HCT116 (cell line): ENCODE data around the gene ENHO. TPM values are rescaled to one million over a fixed set of nuclear protein-coding genes. Genes with fewer than 3 reads are reported as not detected.
A peak's percentile ranks its signal among the peaks of the same experiment; 100 is the strongest.

Experiments
- ATAC-seq: fragments of 200-7000 bp; cut with Tn5 transposase; 2 replicates; pipeline ENCODE4 v1.9.1; 2020; ENCODE audit warnings: mild to moderate bottlenecking, moderate library complexity
- BruUV-seq: library from RNA; stranded (reverse); fragments of 400-500 nt; replicated peaks from 2 replicates; lab custom pipeline; 2021; lab: Mats Ljungman, UMichigan
- CTCF ChIA-PET: fragments of 300-600 bp; sonication (Branson Sonifier 250); formaldehyde crosslinking; loops from one replicate; lab custom pipeline; 2021; ENCODE audit warnings: antibody characterized with exemption; lab: Charles Lee
- POLR2A ChIA-PET: fragments of 300-600, 350-600 bp; sonication (Branson Sonifier 250); formaldehyde crosslinking; loops from one replicate; lab custom pipeline; 2021; ENCODE audit warnings: antibody characterized with exemption; lab: Charles Lee
- RAD21 ChIA-PET, 2 experiments: fragments of 300-600 bp; sonication (Branson Sonifier 250); formaldehyde crosslinking; loops; one replicate each; lab custom pipeline; 2023; ENCODE audit warnings: low total read pairs in 2 of 2; ENCODE audit not compliant: uncharacterized antibody in 2 of 2, unreplicated experiment in 2 of 2, low non-redundant PET in 1 of 2; lab: Charles Lee
- DNase-seq: peaks from one replicate; pipeline ENCODE4 v3.0.0-alpha.2; 2010; ENCODE audit warnings: low read depth, low spot score
- H2AFZ ChIP-seq: fragments of 200-600 bp; shearing (Covaris generic), sonication (generic); 2 replicates; pipeline ENCODE4 v1.6.1; 2017; ENCODE audit warnings: low read depth, mixed run types, mixed read lengths, antibody characterized with exemption, low read length; ENCODE audit not compliant: poor library complexity, severe bottlenecking
- H3K27ac ChIP-seq: 2 replicates; pipeline ENCODE4 v1.5.1; 2012; ENCODE audit warnings: low read depth, low read length
- H3K27me3 ChIP-seq: fragments of 200-600 bp; sonication (generic); 2 replicates; pipeline ENCODE4 v1.6.1; 2016; ENCODE audit warnings: mixed run types, low read length, mixed read lengths; ENCODE audit not compliant: insufficient read depth
- H3K36me3 ChIP-seq, 2 experiments: fragments of 200-500 bp in 1 of 2; fragments of 200-600 bp in 1 of 2; sonication (Bioruptor generic) in 1 of 2; sonication (generic) in 1 of 2; 2 replicates each; pipeline versions ENCODE4 v1.5.1 to v1.6.1; 2014 to 2016; ENCODE audit warnings: low read length in 2 of 2, inconsistent platforms in 1 of 2, mixed read lengths in 1 of 2, mixed run types in 1 of 2; ENCODE audit not compliant: insufficient read depth in 2 of 2, control insufficient read depth in 1 of 2
- H3K4me1 ChIP-seq, 2 experiments: fragments of 200-600 bp in 1 of 2; sonication (generic) in 1 of 2; 2 replicates each; pipeline versions ENCODE4 v1.5.1 to v1.6.1; 2012 to 2017; ENCODE audit warnings: low read length in 2 of 2, inconsistent platforms in 1 of 2, mild to moderate bottlenecking in 1 of 2, mixed read lengths in 1 of 2, mixed run types in 1 of 2, moderate library complexity in 1 of 2; ENCODE audit not compliant: insufficient read depth in 2 of 2, control insufficient read depth in 1 of 2
- H3K4me2 ChIP-seq: fragments of 200-600 bp; sonication (generic); 2 replicates; pipeline ENCODE4 v1.6.1; 2017; ENCODE audit warnings: mixed run types, low read length, mixed read lengths
- H3K4me3 ChIP-seq, 2 experiments: fragments of 200-600 bp in 1 of 2; sonication (generic) in 1 of 2; replicated peaks in 1 of 2; 2 replicates each; pipeline ENCODE4 v1.5.1; 2011 to 2016; ENCODE audit warnings: low read length in 2 of 2, control low read depth in 1 of 2, low read depth in 1 of 2, mild to moderate bottlenecking in 1 of 2, mixed read lengths in 1 of 2, mixed run types in 1 of 2
- H3K79me2 ChIP-seq: fragments of 200-600 bp; sonication (generic); 2 replicates; pipeline ENCODE4 v1.6.1; 2017; ENCODE audit warnings: mild to moderate bottlenecking, mixed run types, low read length, moderate library complexity, mixed read lengths; ENCODE audit not compliant: insufficient read depth
- H3K9ac ChIP-seq: fragments of 200-600 bp; sonication (generic); 2 replicates; pipeline ENCODE4 v1.6.1; 2016; ENCODE audit warnings: low read length, mixed read lengths
- H3K9me2 ChIP-seq: fragments of 200-600 bp; sonication (generic), shearing (Covaris generic); 2 replicates; pipeline ENCODE4 v1.6.1; 2017; ENCODE audit warnings: mixed run types, mild to moderate bottlenecking, moderate library complexity; ENCODE audit not compliant: insufficient read depth
- H3K9me3 ChIP-seq, 2 experiments: fragments of 200-500 bp in 1 of 2; fragments of 200-600 bp in 1 of 2; sonication (Bioruptor generic) in 1 of 2; sonication (generic) in 1 of 2; 2 replicates each; pipeline ENCODE4 v1.6.1; 2014 to 2017; ENCODE audit warnings: low read length in 2 of 2, mixed read lengths in 2 of 2, inconsistent platforms in 1 of 2, low read depth in 1 of 2, mild to moderate bottlenecking in 1 of 2, mixed run types in 1 of 2, moderate library complexity in 1 of 2; ENCODE audit not compliant: control insufficient read depth in 1 of 2, insufficient read depth in 1 of 2
- H4K20me1 ChIP-seq: fragments of 200-600 bp; sonication (generic), shearing (Covaris generic); 2 replicates; pipeline ENCODE4 v1.6.1; 2017; ENCODE audit warnings: mixed run types, mild to moderate bottlenecking, moderate library complexity; ENCODE audit not compliant: insufficient read depth
- EGR1 ChIP-seq: IDR thresholded peaks from 2 replicates; pipeline ENCODE4 v1.6.1; 2012; ENCODE audit warnings: low read depth
- EZH2 ChIP-seq: fragments of 200-600 bp; sonication (generic); IDR thresholded peaks from 2 replicates; pipeline ENCODE4 v1.6.1; 2017; ENCODE audit warnings: antibody characterized with exemption, mixed run types
- EZH2phosphoT487 ChIP-seq: fragments of 200-600 bp; IDR thresholded peaks from 2 replicates; pipeline ENCODE4 v1.6.1; 2018; ENCODE audit warnings: antibody characterized with exemption, borderline replicate concordance
- POLR2A ChIP-seq: IDR thresholded peaks from 2 replicates; pipeline ENCODE4 v1.7.0; 2011; ENCODE audit warnings: borderline replicate concordance; ENCODE audit not compliant: insufficient read depth, insufficient read length; ENCODE audit errors: extremely low read depth
- intact Hi-C: fragments of 100-400 bp; cut with micrococcal nuclease; formaldehyde crosslinking; loops from 2 replicates; pipeline ENCODE4 v1.10.0; 2022
- total RNA-seq: library from RNA; stranded (reverse); gene quantifications from one replicate; pipeline ENCODE4 v1.2.1, GENCODE V29; 2021; ENCODE audit not compliant: unreplicated experiment
- TF ChIP-seq, protein P1 (sequence below): IDR thresholded peaks from 2 replicates; pipeline ENCODE4 v1.6.1; 2012; ENCODE audit warnings: low read depth
- TF ChIP-seq, protein P2 (sequence below): IDR thresholded peaks from 2 replicates; pipeline ENCODE4 v1.6.1; 2012
- TF ChIP-seq, protein P3 (sequence below): IDR thresholded peaks from 2 replicates; pipeline ENCODE4 v1.6.1; 2011; ENCODE audit warnings: mild to moderate bottlenecking, low read length, moderate library complexity; ENCODE audit not compliant: insufficient replicate concordance; ENCODE audit errors: extremely low read depth

ENHO gene
- total RNA-seq, 1 experiment from 2014 or later = 6.1 TPM

DNA sequence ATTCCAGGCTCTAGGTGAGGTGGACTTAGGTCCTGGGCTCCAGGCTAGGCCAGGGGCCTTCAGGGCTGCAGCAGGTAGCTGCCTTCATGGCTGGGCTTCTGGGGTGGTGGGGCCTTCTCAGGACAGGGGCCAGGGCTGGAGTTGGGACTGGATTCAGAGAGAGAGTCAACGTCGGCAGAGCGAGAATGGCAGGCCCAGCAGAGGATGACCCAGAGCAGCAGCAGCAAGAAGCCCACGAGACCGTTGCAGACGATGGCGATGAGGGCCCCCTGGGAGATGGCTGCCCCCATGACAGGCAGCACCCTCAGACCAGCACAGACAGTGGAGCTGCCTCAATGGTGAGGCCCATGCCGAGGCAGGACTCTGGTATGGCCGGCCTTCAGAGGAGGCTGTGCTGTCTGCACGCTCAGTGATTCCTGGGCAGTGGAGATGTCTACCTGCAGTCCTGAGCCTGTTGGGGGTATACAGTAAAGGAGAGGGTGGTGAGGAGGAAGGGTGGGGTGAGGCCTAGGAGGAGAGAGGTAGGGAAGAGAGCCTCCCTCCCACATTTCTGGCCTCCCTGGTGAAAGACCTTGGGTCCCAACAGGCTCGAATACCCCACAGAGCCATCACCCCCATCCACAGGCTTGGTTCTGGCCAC, 1.3 kb downstream of the ENHO start:
- Histone ChIP-seq H3K36me3 (no peaks in the 10 kb centered on the region), H3K27ac (no peak overlapping the region), H3K9me3 (no peaks in the 10 kb centered on the region), H2AFZ (no peak overlapping the region), H3K9ac (no peak overlapping the region)
- BruUV-seq = no TSS peak
- DNase-seq = no peak
- CTCF ChIA-PET = no interaction called here
- RAD21 ChIA-PET = no interaction called here
- intact Hi-C loops = no loop called here
- TF ChIP-seq POLR2A (no peak), EGR1 (no peak), EZH2 (no peak), EZH2phosphoT487 (no peak)
- TF ChIP-seq, protein P1, sequence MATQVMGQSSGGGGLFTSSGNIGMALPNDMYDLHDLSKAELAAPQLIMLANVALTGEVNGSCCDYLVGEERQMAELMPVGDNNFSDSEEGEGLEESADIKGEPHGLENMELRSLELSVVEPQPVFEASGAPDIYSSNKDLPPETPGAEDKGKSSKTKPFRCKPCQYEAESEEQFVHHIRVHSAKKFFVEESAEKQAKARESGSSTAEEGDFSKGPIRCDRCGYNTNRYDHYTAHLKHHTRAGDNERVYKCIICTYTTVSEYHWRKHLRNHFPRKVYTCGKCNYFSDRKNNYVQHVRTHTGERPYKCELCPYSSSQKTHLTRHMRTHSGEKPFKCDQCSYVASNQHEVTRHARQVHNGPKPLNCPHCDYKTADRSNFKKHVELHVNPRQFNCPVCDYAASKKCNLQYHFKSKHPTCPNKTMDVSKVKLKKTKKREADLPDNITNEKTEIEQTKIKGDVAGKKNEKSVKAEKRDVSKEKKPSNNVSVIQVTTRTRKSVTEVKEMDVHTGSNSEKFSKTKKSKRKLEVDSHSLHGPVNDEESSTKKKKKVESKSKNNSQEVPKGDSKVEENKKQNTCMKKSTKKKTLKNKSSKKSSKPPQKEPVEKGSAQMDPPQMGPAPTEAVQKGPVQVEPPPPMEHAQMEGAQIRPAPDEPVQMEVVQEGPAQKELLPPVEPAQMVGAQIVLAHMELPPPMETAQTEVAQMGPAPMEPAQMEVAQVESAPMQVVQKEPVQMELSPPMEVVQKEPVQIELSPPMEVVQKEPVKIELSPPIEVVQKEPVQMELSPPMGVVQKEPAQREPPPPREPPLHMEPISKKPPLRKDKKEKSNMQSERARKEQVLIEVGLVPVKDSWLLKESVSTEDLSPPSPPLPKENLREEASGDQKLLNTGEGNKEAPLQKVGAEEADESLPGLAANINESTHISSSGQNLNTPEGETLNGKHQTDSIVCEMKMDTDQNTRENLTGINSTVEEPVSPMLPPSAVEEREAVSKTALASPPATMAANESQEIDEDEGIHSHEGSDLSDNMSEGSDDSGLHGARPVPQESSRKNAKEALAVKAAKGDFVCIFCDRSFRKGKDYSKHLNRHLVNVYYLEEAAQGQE = no peak
- TF ChIP-seq, protein P2, sequence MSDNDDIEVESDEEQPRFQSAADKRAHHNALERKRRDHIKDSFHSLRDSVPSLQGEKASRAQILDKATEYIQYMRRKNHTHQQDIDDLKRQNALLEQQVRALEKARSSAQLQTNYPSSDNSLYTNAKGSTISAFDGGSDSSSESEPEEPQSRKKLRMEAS = no peak
- TF ChIP-seq, protein P3, sequence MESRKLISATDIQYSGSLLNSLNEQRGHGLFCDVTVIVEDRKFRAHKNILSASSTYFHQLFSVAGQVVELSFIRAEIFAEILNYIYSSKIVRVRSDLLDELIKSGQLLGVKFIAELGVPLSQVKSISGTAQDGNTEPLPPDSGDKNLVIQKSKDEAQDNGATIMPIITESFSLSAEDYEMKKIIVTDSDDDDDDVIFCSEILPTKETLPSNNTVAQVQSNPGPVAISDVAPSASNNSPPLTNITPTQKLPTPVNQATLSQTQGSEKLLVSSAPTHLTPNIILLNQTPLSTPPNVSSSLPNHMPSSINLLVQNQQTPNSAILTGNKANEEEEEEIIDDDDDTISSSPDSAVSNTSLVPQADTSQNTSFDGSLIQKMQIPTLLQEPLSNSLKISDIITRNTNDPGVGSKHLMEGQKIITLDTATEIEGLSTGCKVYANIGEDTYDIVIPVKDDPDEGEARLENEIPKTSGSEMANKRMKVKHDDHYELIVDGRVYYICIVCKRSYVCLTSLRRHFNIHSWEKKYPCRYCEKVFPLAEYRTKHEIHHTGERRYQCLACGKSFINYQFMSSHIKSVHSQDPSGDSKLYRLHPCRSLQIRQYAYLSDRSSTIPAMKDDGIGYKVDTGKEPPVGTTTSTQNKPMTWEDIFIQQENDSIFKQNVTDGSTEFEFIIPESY = no peak
- TF ChIP-seq, all 23 proteins: peak for 0
- no peaks in the 10 kb centered on the region for H4K20me1 ChIP-seq
- no peak overlapping the region for H3K4me3 ChIP-seq
- no peaks in the 10 kb centered on the region for H3K9me2 ChIP-seq
- H3K27me3 ChIP-seq = peaks cover 10% of the 10 kb centered on the region; the same call in 1 of the 2 replicates
- peak overlapping the region; percentile 94; the same call in 1 of the 2 replicates for H3K4me2 ChIP-seq
- POLR2A ChIA-PET = no interaction called here
- peaks cover 8 to 17% of the 10 kb centered on the region in 2 experiments; a peak in 3 of 4 replicates for H3K4me1 ChIP-seq
- H3K79me2 ChIP-seq = no peaks in the 10 kb centered on the region
- ATAC-seq = no peak
